ENCODE measurements around the gene TMEM106C. TPM values are rescaled to one million over a fixed set of nuclear protein-coding genes. Genes with fewer than 3 reads are reported as not detected.

The TMEM106C gene
- total RNA-seq, 1 donor from 2014 or later, result 88.5 TPM

GRCh38 chr12:48010366-48010970 lies 47.1 kb downstream of the TMEM106C start:
- Histone ChIP-seq H3K27me3 (ENCODE audit: control insufficient read depth, insufficient read depth, low read length) (peaks cover 14% of the 10 kb centered on the region), H3K4me3 (ENCODE audit: low read depth, low read length) (no peak overlapping the region), H3K36me3 (ENCODE audit: control insufficient read depth, insufficient read depth, low read length) (no peaks in the 10 kb centered on the region)
- FAIRE-seq (no peak), DNase-seq (ENCODE audit: low read depth) (no peak)
- TF ChIP-seq CTCF (IDR thresholded peaks at IDR 0.05; ENCODE audit: insufficient read depth, low read length, severe bottlenecking), result no peak

- peaks cover 8% of the 10 kb centered on the region for H3K27me3 ChIP-seq (ENCODE audit: control insufficient read depth, insufficient read depth, low read length)
- no peak overlapping the region for H3K4me3 ChIP-seq (ENCODE audit: low read depth, low read length)
- no peaks in the 10 kb centered on the region for H3K36me3 ChIP-seq (ENCODE audit: control insufficient read depth, insufficient read depth, low read length)
- DNase-seq (ENCODE audit: low read depth) (no peak), FAIRE-seq (no peak)
- TF ChIP-seq CTCF (IDR thresholded peaks at IDR 0.05; ENCODE audit: insufficient read depth, low read length, severe bottlenecking), result no peak
Measured at GRCh38 chr12:48012070-48012469, 48.7 kb downstream of the TMEM106C start.

- no peak for FAIRE-seq
Measured at GRCh38 chr12:48013287-48013686, 49.9 kb downstream of the TMEM106C start.

GRCh38 chr12:48015129-48015528 lies 51.7 kb downstream of the TMEM106C start:
- H3K27me3 ChIP-seq (ENCODE audit: control insufficient read depth, insufficient read depth, low read length), result peaks cover 16% of the 10 kb centered on the region

More at GRCh38 chr12:48013287-48013686, 49.9 kb downstream of the TMEM106C start:
- no peaks in the 10 kb centered on the region for H3K36me3 ChIP-seq (ENCODE audit: control insufficient read depth, insufficient read depth, low read length)
- TF ChIP-seq CTCF (IDR thresholded peaks at IDR 0.05; ENCODE audit: insufficient read depth, low read length, severe bottlenecking), result no peak
- peaks cover 11% of the 10 kb centered on the region for H3K27me3 ChIP-seq (ENCODE audit: control insufficient read depth, insufficient read depth, low read length)
- no peak overlapping the region for H3K4me3 ChIP-seq (ENCODE audit: low read depth, low read length)
- no peak for DNase-seq (ENCODE audit: low read depth)

GRCh38 chr12:48015954-48016353 lies 52.6 kb downstream of the TMEM106C start:
- TF ChIP-seq CTCF (IDR thresholded peaks at IDR 0.05; ENCODE audit: insufficient read depth, low read length, severe bottlenecking), result no peak
- no peak overlapping the region for H3K4me3 ChIP-seq (ENCODE audit: low read depth, low read length)
- peaks cover 16% of the 10 kb centered on the region for H3K27me3 ChIP-seq (ENCODE audit: control insufficient read depth, insufficient read depth, low read length)
- no peak for DNase-seq (ENCODE audit: low read depth)
- no peaks in the 10 kb centered on the region for H3K36me3 ChIP-seq (ENCODE audit: control insufficient read depth, insufficient read depth, low read length)
- no peak for FAIRE-seq

More at GRCh38 chr12:48015129-48015528, 51.7 kb downstream of the TMEM106C start:
- Histone ChIP-seq H3K36me3 (ENCODE audit: control insufficient read depth, insufficient read depth, low read length) (no peaks in the 10 kb centered on the region), H3K4me3 (ENCODE audit: low read depth, low read length) (no peak overlapping the region)
- FAIRE-seq (no peak), DNase-seq (ENCODE audit: low read depth) (no peak)
- no peak for TF ChIP-seq CTCF (IDR thresholded peaks at IDR 0.05; ENCODE audit: insufficient read depth, low read length, severe bottlenecking)

Data from bronchial epithelial cell (primary cell).